OCI-LY1 (cell line): ENCODE results near the gene TMEM50A.
"Not testable (repeated sequence)": the region's sequence is repeated elsewhere in the genome, so short reads cannot be mapped to it uniquely, and the experiment has no call there.

ENCODE experiments used
- EZH2 ChIP-seq: fragments of 200-600 bp; sonication (generic), shearing (Covaris generic); IDR thresholded peaks from 2 replicates; pipeline ENCODE4 v1.8.0; 2017; ENCODE audit warnings: borderline replicate concordance, mixed run types, mild to moderate bottlenecking, antibody characterized with exemption, low read length, moderate library complexity, mixed read lengths
- TF ChIP-seq, protein P1 (sequence below): fragments of 200-600 bp; sonication (generic), shearing (Covaris generic); IDR thresholded peaks from 2 replicates; pipeline ENCODE4 v1.5.1; 2017; ENCODE audit warnings: mild to moderate bottlenecking, antibody characterized with exemption, low read length, moderate library complexity, mixed read lengths

DNA sequence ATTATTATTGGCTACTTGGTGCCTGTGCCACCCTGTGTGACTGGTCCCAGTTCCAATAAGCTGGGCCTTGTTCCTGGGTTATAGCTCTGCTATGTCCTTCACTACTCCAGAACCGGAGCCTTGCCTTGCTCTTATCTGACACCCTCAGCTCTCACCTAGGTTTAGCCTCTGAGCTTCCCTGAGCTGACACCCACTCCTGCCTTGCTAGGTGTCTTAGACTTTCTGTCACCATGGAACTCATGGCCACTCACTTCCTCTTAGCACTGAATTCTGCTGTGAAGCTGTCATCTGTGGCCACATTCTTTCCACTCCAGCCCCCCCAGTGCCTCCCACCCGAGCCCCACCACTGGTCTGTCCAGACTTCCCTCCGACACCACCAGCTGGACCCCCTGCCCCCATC lies 51.6 kb downstream of the TMEM50A start:
- TF ChIP-seq, protein P1, sequence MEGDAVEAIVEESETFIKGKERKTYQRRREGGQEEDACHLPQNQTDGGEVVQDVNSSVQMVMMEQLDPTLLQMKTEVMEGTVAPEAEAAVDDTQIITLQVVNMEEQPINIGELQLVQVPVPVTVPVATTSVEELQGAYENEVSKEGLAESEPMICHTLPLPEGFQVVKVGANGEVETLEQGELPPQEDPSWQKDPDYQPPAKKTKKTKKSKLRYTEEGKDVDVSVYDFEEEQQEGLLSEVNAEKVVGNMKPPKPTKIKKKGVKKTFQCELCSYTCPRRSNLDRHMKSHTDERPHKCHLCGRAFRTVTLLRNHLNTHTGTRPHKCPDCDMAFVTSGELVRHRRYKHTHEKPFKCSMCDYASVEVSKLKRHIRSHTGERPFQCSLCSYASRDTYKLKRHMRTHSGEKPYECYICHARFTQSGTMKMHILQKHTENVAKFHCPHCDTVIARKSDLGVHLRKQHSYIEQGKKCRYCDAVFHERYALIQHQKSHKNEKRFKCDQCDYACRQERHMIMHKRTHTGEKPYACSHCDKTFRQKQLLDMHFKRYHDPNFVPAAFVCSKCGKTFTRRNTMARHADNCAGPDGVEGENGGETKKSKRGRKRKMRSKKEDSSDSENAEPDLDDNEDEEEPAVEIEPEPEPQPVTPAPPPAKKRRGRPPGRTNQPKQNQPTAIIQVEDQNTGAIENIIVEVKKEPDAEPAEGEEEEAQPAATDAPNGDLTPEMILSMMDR = not testable (repeated sequence)
- not testable (repeated sequence) for TF ChIP-seq EZH2
